B cell (primary cell): ENCODE results near the gene TCEAL3. TPM values are rescaled to one million over a fixed set of nuclear protein-coding genes. Genes with fewer than 3 reads are reported as not detected.
"Not testable (repeated sequence)": the region's sequence is repeated elsewhere in the genome, so short reads cannot be mapped to it uniquely, and the experiment has no call there.

Experiments
- ATAC-seq: fragments of 200-7000 bp; cut with Tn5 transposase; one replicate; pipeline ENCODE4 v1.10.0; 2021; ENCODE audit warnings: low read depth, mild to moderate bottlenecking, moderate number of reproducible peaks, moderate library complexity
- CTCF ChIA-PET: fragments of 350-600 bp; sonication (Branson Sonifier 250); formaldehyde crosslinking; loops from one replicate; lab custom pipeline; 2021; ENCODE audit warnings: antibody characterized with exemption, inconsistent platforms; lab: Charles Lee
- POLR2A ChIA-PET: fragments of 350-600 bp; sonication (Branson Sonifier 250); formaldehyde crosslinking; loops from one replicate; lab custom pipeline; 2021; ENCODE audit warnings: antibody characterized with exemption; lab: Charles Lee
- DNase-seq: peaks from one replicate; pipeline ENCODE4 v3.0.0; 2013
- H2AFZ ChIP-seq: 2 replicates; pipeline ENCODE4 v1.6.1; 2012; ENCODE audit warnings: mild to moderate bottlenecking, low read depth, low read length; ENCODE audit not compliant: insufficient read depth, poor library complexity, severe bottlenecking
- H3K27ac ChIP-seq, 2 donors: 1 replicate in 1 of 2; 2 replicates in 1 of 2; pipeline ENCODE4 v1.5.1; 2012 to 2013; ENCODE audit warnings: low read length in 2 of 2, mild to moderate bottlenecking in 2 of 2, moderate library complexity in 1 of 2
- H3K27me3 ChIP-seq, 4 experiments: fragments of 200-600 bp in 1 of 4; sonication (generic) in 1 of 4; replicated peaks in 1 of 4; 1 replicate in 2 of 4; 2 replicates in 2 of 4; pipeline versions ENCODE4 v1.6.1 to v1.7.0; 2013 to 2016; ENCODE audit warnings: low read length in 3 of 4, mild to moderate bottlenecking in 2 of 4, mixed read lengths in 1 of 4, moderate library complexity in 1 of 4; ENCODE audit not compliant: insufficient read depth in 4 of 4, control insufficient read depth in 3 of 4; ENCODE audit errors: control extremely low read depth in 1 of 4
- H3K36me3 ChIP-seq, 2 experiments: replicated peaks in 1 of 2; 1 replicate in 1 of 2; 2 replicates in 1 of 2; pipeline versions ENCODE4 v1.6.1 to v1.7.1; 2013; ENCODE audit warnings: low read length in 1 of 2; ENCODE audit not compliant: insufficient read depth in 2 of 2, control insufficient read depth in 1 of 2; ENCODE audit errors: control extremely low read depth in 1 of 2, extremely low read depth in 1 of 2
- H3K4me1 ChIP-seq, 2 donors: fragments of 200-600 bp in 1 of 2; sonication (generic) in 1 of 2; 1 replicate in 1 of 2; 2 replicates in 1 of 2; pipeline versions ENCODE4 v1.5.1 to v1.6.1; 2013 to 2017; ENCODE audit warnings: low read length in 2 of 2; ENCODE audit not compliant: control insufficient read depth in 2 of 2, insufficient read depth in 2 of 2
- H3K4me2 ChIP-seq: replicated peaks from 2 replicates; pipeline ENCODE3; 2012; ENCODE audit warnings: mild to moderate bottlenecking, low read depth, low read length; ENCODE audit not compliant: poor library complexity, severe bottlenecking
- H3K4me3 ChIP-seq, 5 experiments: fragments of 200-600 bp in 1 of 5; sonication (generic) in 1 of 5; 1 replicate in 3 of 5; 2 replicates in 2 of 5; pipeline versions ENCODE4 v1.5.1 to v1.7.0; 2011 to 2016; ENCODE audit warnings: low read length in 4 of 5, mild to moderate bottlenecking in 4 of 5, low read depth in 2 of 5, control low read depth in 1 of 5, moderate library complexity in 1 of 5; ENCODE audit not compliant: insufficient read depth in 1 of 5; ENCODE audit errors: control extremely low read depth in 1 of 5, extremely low read depth in 1 of 5
- H3K79me2 ChIP-seq: fragments of 200-600 bp; sonication (generic); one replicate; pipeline ENCODE4 v1.6.0; 2016; ENCODE audit warnings: low read length; ENCODE audit not compliant: control insufficient read depth, insufficient read depth
- H3K9ac ChIP-seq: fragments of 200-600 bp; sonication (generic); 2 replicates; pipeline ENCODE4 v1.6.1; 2017; ENCODE audit warnings: mild to moderate bottlenecking, low read length, moderate library complexity
- H3K9me3 ChIP-seq, 3 donors: one replicate each; pipeline versions ENCODE4 v1.6.1 to v1.7.1; 2013; ENCODE audit warnings: low read length in 2 of 3; ENCODE audit not compliant: control insufficient read depth in 2 of 3, insufficient read depth in 1 of 3; ENCODE audit errors: control extremely low read depth in 1 of 3
- H4K20me1 ChIP-seq: 2 replicates; pipeline ENCODE4 v1.6.0; 2012; ENCODE audit warnings: mild to moderate bottlenecking, low read length; ENCODE audit not compliant: insufficient read depth, control insufficient read depth, poor library complexity, severe bottlenecking
- H3K27ac Mint-ChIP-seq: one replicate; pipeline ENCODE4 v1.8.0; 2021; ENCODE audit warnings: mixed read lengths
- H3K27me3 Mint-ChIP-seq: one replicate; pipeline ENCODE4 v1.8.0; 2021; ENCODE audit warnings: mixed read lengths
- H3K4me1 Mint-ChIP-seq: one replicate; pipeline ENCODE4 v1.8.0; 2021; ENCODE audit warnings: mixed read lengths
- H3K4me3 Mint-ChIP-seq: one replicate; pipeline ENCODE4 v1.8.0; 2021; ENCODE audit warnings: mixed read lengths
- H3K9me3 Mint-ChIP-seq: one replicate; pipeline ENCODE4 v1.8.0; 2022; ENCODE audit warnings: mixed read lengths; ENCODE audit not compliant: insufficient read depth
- CTCF ChIP-seq: fragments of 200-600 bp; IDR thresholded peaks from one replicate; pipeline ENCODE4 v1.8.0; 2022; ENCODE audit warnings: antibody characterized with exemption, mild to moderate bottlenecking
- EZH2 ChIP-seq: IDR thresholded peaks from 2 replicates; pipeline ENCODE4 v1.6.1; 2012; ENCODE audit warnings: borderline replicate concordance, low read depth, mild to moderate bottlenecking, moderate library complexity, low read length; ENCODE audit not compliant: insufficient read depth, poor library complexity, severe bottlenecking
- WGBS: methylation state at CpG from one replicate; pipeline ENCODE4 v1.1.5; 2013; ENCODE audit warnings: missing lambda C conversion rate; ENCODE audit not compliant: insufficient coverage; 5-methylcytosine and 5-hydroxymethylcytosine counted together
- intact Hi-C: fragments of 100-400 bp; cut with micrococcal nuclease; formaldehyde crosslinking; loops from one replicate; pipeline ENCODE4 v1.10.0; 2022
- polyA plus RNA-seq: library from polyadenylated mRNA; depleted of rRNA; stranded (reverse); fragments of >200 nt; gene quantifications from 2 replicates; pipeline ENCODE4 v1.2.3, GENCODE V29; 2012
- total RNA-seq, 2 donors: library from RNA; stranded (reverse); fragments of 120-200 nt in 1 of 2; gene quantifications; 1 replicate in 1 of 2; 2 replicates in 1 of 2; pipeline versions ENCODE4 v1.2.3 to v1.2.4, GENCODE V29; 2013 to 2022

The TCEAL3 gene
- total and polyA plus RNA-seq, 2 donors (not counting 1 experiment from before 2014, with no cell fraction given), result 1.3 to 6.7 TPM

GRCh38 chrX:103637604-103638338 is 30.0 kb downstream of the TCEAL3 start:
- intact Hi-C loops, result no loop called here
- CTCF ChIA-PET, result no interaction called here
- TF ChIP-seq EZH2 (no peak), CTCF (no peak)

DNA sequence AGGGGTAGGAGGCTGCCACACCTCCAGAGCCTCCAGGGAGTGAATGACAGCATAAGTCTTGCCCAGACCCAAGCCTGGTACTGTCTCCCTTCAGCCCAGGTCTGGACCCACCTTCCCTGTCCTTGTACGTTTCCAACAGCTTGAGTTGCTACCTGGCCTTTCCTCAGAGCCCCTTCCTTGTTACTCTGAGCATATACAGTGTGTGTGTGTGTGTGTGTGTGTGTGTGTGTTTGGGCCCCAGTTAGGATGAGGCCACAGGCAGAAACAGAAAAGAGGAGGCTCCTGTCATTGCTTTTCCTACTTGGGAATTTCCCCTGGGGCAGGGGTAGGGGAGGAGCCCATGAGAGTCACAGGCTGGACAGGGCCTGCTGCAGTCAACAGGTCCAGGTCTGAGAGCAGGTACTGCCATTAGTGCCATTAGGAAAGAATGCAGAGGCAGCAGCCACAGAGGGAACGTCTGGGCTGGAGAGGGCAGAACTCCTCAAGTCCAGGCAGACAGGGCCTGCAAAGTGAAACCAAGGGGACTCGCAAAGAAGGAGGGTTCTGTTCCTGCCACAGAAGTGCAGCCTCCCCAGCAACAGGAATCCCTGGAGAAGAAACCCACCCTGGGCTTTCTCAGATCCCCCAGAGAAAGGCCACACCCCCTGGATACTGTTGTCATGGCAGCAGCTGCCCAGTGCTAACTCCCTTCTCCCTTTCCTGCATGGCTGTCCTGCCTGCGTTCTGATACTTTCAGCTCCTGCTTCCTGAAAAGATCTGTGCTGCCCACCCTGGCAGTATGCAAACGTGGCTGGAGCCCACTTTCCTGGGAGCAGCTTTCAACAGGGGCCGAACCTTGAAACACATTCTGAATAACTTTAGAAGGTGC is 30.9 kb downstream of the TCEAL3 start:
- H3K9me3 ChIP-seq, H3K27me3 ChIP-seq, H3K4me2 ChIP-seq, H3K4me3 ChIP-seq, H3K79me2 ChIP-seq, H3K4me1 ChIP-seq, H3K9me3 Mint-ChIP-seq, intact Hi-C loops, H3K4me1 Mint-ChIP-seq, POLR2A ChIA-PET, H3K27ac ChIP-seq, H3K27me3 Mint-ChIP-seq, H3K36me3 ChIP-seq, DNase-seq, H4K20me1 ChIP-seq, ATAC-seq, H3K9ac ChIP-seq, H3K4me3 Mint-ChIP-seq, H2AFZ ChIP-seq, CTCF ChIA-PET, H3K27ac Mint-ChIP-seq: not testable (repeated sequence)
- WGBS, result 0% methylated on average over 1 of the region's 6 CpGs

More at GRCh38 chrX:103637604-103638338, 30.0 kb downstream of the TCEAL3 start:
- H3K9me3 ChIP-seq, result no peaks in the 10 kb centered on the region
- Mint-ChIP-seq H3K4me1 (no peaks in the 10 kb centered on the region), H3K4me3 (no peak overlapping the region), H3K9me3 (no peaks in the 10 kb centered on the region), H3K27me3 (peaks cover 10% of the 10 kb centered on the region), H3K27ac (no peak overlapping the region)
- H3K79me2 ChIP-seq, result no peaks in the 10 kb centered on the region
- H3K9ac ChIP-seq, result no peak overlapping the region
- DNase-seq (no peak), ATAC-seq (no peak)
- no CpG with 5 or more reads among the region's 2 CpGs for WGBS
- no peaks in the 10 kb centered on the region for H4K20me1 ChIP-seq
- no peaks in the 10 kb centered on the region for H3K36me3 ChIP-seq
- no peak overlapping the region for H3K4me3 ChIP-seq
- no peaks in the 10 kb centered on the region for H3K4me1 ChIP-seq
- no peak overlapping the region for H3K4me2 ChIP-seq
- no peak overlapping the region for H2AFZ ChIP-seq
- POLR2A ChIA-PET, result no interaction called here
- H3K27me3 ChIP-seq, result peaks cover 0 to 5% (median 0%) of the 10 kb centered on the region in 4 experiments
- H3K27ac ChIP-seq, result no peak overlapping the region
